Hair follicle dermal papilla cell (primary cell): ENCODE measurements around the gene NSRP1. TPM values are rescaled to one million over a fixed set of nuclear protein-coding genes. Genes with fewer than 3 reads are reported as not detected.

Source experiments
- small RNA-seq: library from RNA; depleted of rRNA; stranded (forward); fragments of <200 nt; gene quantifications from one replicate; pipeline ENCODE3, GENCODE V24; 2012
- total RNA-seq: library from RNA; depleted of rRNA; stranded (reverse); fragments of >200 nt; gene quantifications from 2 replicates; pipeline ENCODE4 v1.2.3, GENCODE V29; 2012

Gene NSRP1
- total RNA-seq = 8.3 and 10.2 TPM in 2 replicates

GRCh38 chr17:30116661-30117551 is at the start of gene NSRP1:
NSRP1 (plus strand) TSS chr17:30116816; CDS start chr17:30116844, 28 bp downstream.

GRCh38 chr17:30235386-30236296 is 119.0 kb downstream of the NSRP1 start, which contains the start of gene SLC6A4:
SLC6A4 (minus strand) TSS chr17:30235697; CDS start chr17:30221958, 13,739 bp downstream.

Small RNA genes lying within 50 kb of the gene (small RNA-seq; reads per million reads assigned to genes)
- gene AC104984.5 = not detected

Other genes with a start within 250 kb of the NSRP1 start
- gene SSH2, start 186.6 kb upstream of the NSRP1 start, total RNA-seq = 16.4 and 16.5 TPM in 2 replicates
- gene EFCAB5, start 175.2 kb upstream of the NSRP1 start, total RNA-seq = under 0.01 and 0.36 TPM in 2 replicates
- 0.61 TPM in 1 of 2 replicates, not detected in the other for gene SLC6A4, start 118.9 kb downstream of the NSRP1 start, total RNA-seq
- gene BLMH, start 175.1 kb downstream of the NSRP1 start, total RNA-seq = 22.2 and 25.4 TPM in 2 replicates
- not detected in 2 replicates for gene TMIGD1, start 217.2 kb downstream of the NSRP1 start, total RNA-seq